ENCODE measurements around the gene RNF141. TPM values are rescaled to one million over a fixed set of nuclear protein-coding genes. Genes with fewer than 3 reads are reported as not detected.

Gene RNF141
- total and polyA plus RNA-seq, 10 of the 15 experiments (the other 5 are each of a cell fraction or from before 2014, with no cell fraction given): 7.6 to 36.8 (median 13.6) TPM

DNA sequence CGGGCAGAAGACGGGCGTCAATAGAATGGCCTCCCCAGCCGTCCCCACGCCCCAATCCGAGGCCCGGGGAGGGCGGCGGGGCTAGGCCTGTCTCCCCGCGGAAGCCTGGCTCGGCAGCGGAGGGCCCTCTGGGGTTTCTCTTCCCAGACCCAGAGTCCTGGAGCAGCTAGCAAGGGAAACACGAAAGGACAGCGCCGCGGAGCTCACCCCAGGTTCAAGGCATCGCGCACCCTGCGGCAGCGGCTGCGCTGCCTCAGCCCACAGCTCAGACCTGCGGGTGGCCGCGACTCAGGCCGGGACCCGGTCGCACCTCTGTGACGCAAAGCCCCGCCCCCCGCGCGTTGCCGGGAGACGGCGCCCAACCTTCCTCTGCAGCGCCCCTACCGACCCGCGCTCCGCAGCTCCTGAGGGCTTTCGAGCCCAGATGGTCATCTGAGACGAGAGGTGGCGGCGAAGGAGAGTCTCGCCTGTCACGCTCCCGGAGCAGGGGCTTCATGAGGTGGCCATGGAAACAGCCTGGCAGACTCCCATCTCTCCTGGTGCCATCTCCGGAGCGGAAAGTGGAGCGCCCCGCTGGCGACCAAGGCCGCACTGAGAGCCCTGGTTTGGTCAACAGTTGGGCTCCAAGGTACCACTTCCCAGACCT is at the start of gene RNF141 (continued):
- no peak for TF ChIP-seq CUX1 (IDR thresholded peaks at IDR 0.05; ENCODE audit: insufficient replicate concordance, low read depth, low read length)
- TF ChIP-seq USF2 (IDR thresholded peaks at IDR 0.05; ENCODE audit: borderline replicate concordance, low read depth, low read length): no peak
- TF ChIP-seq CREB1 (IDR thresholded peaks at IDR 0.05; ENCODE audit: low read depth): peak; percentile 98

DNA sequence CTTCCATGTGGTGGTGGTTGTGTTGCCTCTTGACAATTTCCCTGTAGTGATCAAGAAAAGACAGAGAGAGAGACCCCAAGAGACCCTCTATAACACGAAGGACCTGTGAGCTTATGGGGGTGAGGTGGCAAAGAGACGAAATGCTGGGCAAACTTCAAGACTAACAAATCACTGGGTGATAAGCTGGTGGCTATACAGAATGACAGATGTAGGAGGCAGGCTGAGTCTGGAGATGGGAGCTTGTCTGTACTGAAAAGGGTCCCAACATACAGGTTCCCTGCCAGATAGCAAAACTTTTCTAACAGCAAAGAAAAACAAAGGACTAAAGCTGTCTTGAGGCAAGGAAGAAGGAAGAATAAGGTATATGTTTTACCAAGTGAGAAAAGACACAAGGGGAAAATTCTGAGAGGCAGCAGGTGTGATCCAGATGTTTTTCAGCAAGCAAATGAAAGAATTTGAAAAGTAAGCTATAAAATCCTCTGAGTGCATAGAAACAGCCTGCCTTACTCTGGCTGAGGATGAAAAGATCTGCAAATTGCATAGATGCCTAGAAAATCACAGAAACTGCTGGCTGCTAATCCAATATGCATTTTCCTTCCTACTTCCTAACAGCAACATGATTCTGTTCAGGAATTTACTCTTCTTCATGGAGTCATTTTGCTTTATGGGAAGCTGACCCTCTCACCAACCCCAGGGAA is 49.4 kb upstream of the RNF141 start:
- ChIA-PET RAD21 (ENCODE audit: unreplicated experiment) (no interaction called here), CTCF (interaction anchor here (0.7 kb wide), 2 partner anchors 13 to 176 kb away, joined by 3 read pairs; no protein-coding TSS in a partner anchor), SMC1A (ENCODE audit: uncharacterized antibody, unreplicated experiment) (interaction anchor here (0.7 kb wide), 1 partner anchor 55 kb away, joined by 3 read pairs; no protein-coding TSS in a partner anchor), POLR2A (no interaction called here)
- in situ Hi-C loops (cut with MboI) (no loop called here), intact Hi-C loops (cut with micrococcal nuclease; ENCODE audit: unreplicated experiment) (no loop called here)
- Histone ChIP-seq H3K9me3 (replicated peaks; ENCODE audit: control insufficient read depth, insufficient read depth, low read length) (no peaks in the 10 kb centered on the region), H3K9ac (ENCODE audit: control insufficient read depth, insufficient read depth, low read length) (no peak overlapping the region), H3K27me3 (replicated peaks in 1 of 2; ENCODE audit: control insufficient read depth in 2 of 2, insufficient read depth in 2 of 2, low read length in 1 of 2) (no peaks in the 10 kb centered on the region; a peak in 2 of 4 replicates), H3K4me3 (no peak overlapping the region), H3K36me3 (ENCODE audit: control insufficient read depth in 2 of 2, insufficient read depth in 2 of 2, low read length in 1 of 2) (no peaks in the 10 kb centered on the region), H3K4me2 (ENCODE audit: control insufficient read depth, insufficient read depth) (no peak overlapping the region), H3K79me2 (ENCODE audit: control insufficient read depth, insufficient read depth, low read length) (no peaks in the 10 kb centered on the region), H2AFZ (ENCODE audit: control insufficient read depth, low read depth, low read length) (no peak overlapping the region), H3K4me1 (ENCODE audit: control insufficient read depth, insufficient read depth, low read length) (no peaks in the 10 kb centered on the region), H3K27ac (ENCODE audit: control insufficient read depth, insufficient read depth) (no peak overlapping the region), H4K20me1 (ENCODE audit: control insufficient read depth, insufficient read depth) (no peaks in the 10 kb centered on the region)
- DNase-seq (ENCODE audit: low read depth, low spot score): no peak
- FAIRE-seq: no peak
- 4% methylated on average over 2 of the region's 2 CpGs for WGBS (ENCODE audit: insufficient coverage, insufficient replicate concordance, low lambda C conversion rate, missing lambda C conversion rate)
- no TSS peak for BruUV-seq (replicated peaks)
- TF ChIP-seq SREBF1 (IDR thresholded peaks at IDR 0.05; ENCODE audit: low read length): no peak
- no peak for TF ChIP-seq GABPA (IDR thresholded peaks at IDR 0.05; ENCODE audit: low read depth)
- no peak for TF ChIP-seq CBFB (IDR thresholded peaks at IDR 0.05; ENCODE audit: low read depth)
- TF ChIP-seq NFYA (IDR thresholded peaks at IDR 0.05; ENCODE audit: borderline replicate concordance, low read depth, low read length): no peak
- no peak for TF ChIP-seq ZNF622 (IDR thresholded peaks at IDR 0.05)
- TF ChIP-seq ETV6 (conservative IDR thresholded peaks at IDR 0.05 in 1 of 2, IDR thresholded peaks at IDR 0.05 in 1 of 2; ENCODE audit: borderline replicate concordance in 1 of 2, low read depth in 1 of 2): no peak
- TF ChIP-seq, protein P1, sequence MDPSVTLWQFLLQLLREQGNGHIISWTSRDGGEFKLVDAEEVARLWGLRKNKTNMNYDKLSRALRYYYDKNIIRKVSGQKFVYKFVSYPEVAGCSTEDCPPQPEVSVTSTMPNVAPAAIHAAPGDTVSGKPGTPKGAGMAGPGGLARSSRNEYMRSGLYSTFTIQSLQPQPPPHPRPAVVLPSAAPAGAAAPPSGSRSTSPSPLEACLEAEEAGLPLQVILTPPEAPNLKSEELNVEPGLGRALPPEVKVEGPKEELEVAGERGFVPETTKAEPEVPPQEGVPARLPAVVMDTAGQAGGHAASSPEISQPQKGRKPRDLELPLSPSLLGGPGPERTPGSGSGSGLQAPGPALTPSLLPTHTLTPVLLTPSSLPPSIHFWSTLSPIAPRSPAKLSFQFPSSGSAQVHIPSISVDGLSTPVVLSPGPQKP (IDR thresholded peaks at IDR 0.05; ENCODE audit: low read depth, low read length): no peak
- no peak for TF ChIP-seq RUNX3 (IDR thresholded peaks at IDR 0.05; ENCODE audit: low read length)
- ATAC-seq: no peak

Data from GM12878 (cell line).